Panc1 (cell line): ENCODE data around the gene LPAR6. TPM values are rescaled to one million over a fixed set of nuclear protein-coding genes. Genes with fewer than 3 reads are reported as not detected.

Experiments
- ATAC-seq: fragments of 200-7000 bp; cut with Tn5 transposase; 2 replicates; pipeline ENCODE4 v1.9.1; 2020; ENCODE audit warnings: mild to moderate bottlenecking, moderate library complexity
- BruUV-seq: library from RNA; stranded (reverse); fragments of 400-500 nt; replicated peaks from 2 replicates; lab custom pipeline; 2021; lab: Mats Ljungman, UMichigan
- CTCF ChIA-PET: fragments of 300-600 bp; sonication (Branson Sonifier 250); formaldehyde crosslinking; loops from one replicate; lab custom pipeline; 2022; ENCODE audit warnings: antibody characterized with exemption; lab: Charles Lee
- POLR2A ChIA-PET: fragments of 300-600 bp; sonication (Branson Sonifier 250); formaldehyde crosslinking; loops from one replicate; lab custom pipeline; 2022; ENCODE audit warnings: antibody characterized with exemption; lab: Charles Lee
- DNase-seq: peaks from one replicate; pipeline ENCODE4 v3.0.0-alpha.2; 2010; ENCODE audit warnings: low read depth, low spot score
- H3K27ac ChIP-seq: 2 replicates; pipeline ENCODE4 v1.5.1; 2011; ENCODE audit warnings: mild to moderate bottlenecking, low read length, inconsistent platforms
- H3K27me3 ChIP-seq: fragments of 200-500 bp; sonication (Bioruptor generic); 2 replicates; pipeline ENCODE4 v1.6.0; 2014; ENCODE audit warnings: low read length, inconsistent platforms; ENCODE audit not compliant: control insufficient read depth, insufficient read depth
- H3K36me3 ChIP-seq: fragments of 200-500 bp; sonication (Bioruptor generic); 2 replicates; pipeline ENCODE4 v1.5.1; 2014; ENCODE audit warnings: inconsistent platforms, mild to moderate bottlenecking, low read length, moderate library complexity; ENCODE audit not compliant: control insufficient read depth, insufficient read depth
- H3K4me1 ChIP-seq: 2 replicates; pipeline ENCODE4 v1.5.1; 2011; ENCODE audit warnings: inconsistent platforms, mild to moderate bottlenecking, low read length, moderate library complexity; ENCODE audit not compliant: control insufficient read depth, insufficient read depth
- H3K4me3 ChIP-seq, 2 experiments: 2 replicates each; pipeline ENCODE4 v1.5.1; 2011 to 2012; ENCODE audit warnings: low read depth in 2 of 2, low read length in 2 of 2, mild to moderate bottlenecking in 2 of 2, inconsistent platforms in 1 of 2, moderate library complexity in 1 of 2
- H3K9me3 ChIP-seq: fragments of 200-500 bp; sonication (Bioruptor generic); 2 replicates; pipeline ENCODE4 v1.5.1; 2014; ENCODE audit warnings: low read depth, mild to moderate bottlenecking, inconsistent platforms, low read length, moderate library complexity; ENCODE audit not compliant: control insufficient read depth, insufficient read depth
- CTCF ChIP-seq: fragments of 450-650 bp; IDR thresholded peaks from 2 replicates; pipeline ENCODE4 v1.5.1; 2017; ENCODE audit warnings: mild to moderate bottlenecking
- POLR2AphosphoS5 ChIP-seq: IDR thresholded peaks from 2 replicates; pipeline ENCODE4 v1.6.1; 2012; ENCODE audit warnings: mild to moderate bottlenecking, low read depth, low read length, moderate library complexity
- REST ChIP-seq, 2 experiments: IDR thresholded peaks; 2 replicates each; pipeline ENCODE4 v1.6.1; 2011 to 2012; ENCODE audit warnings: low read depth in 2 of 2, control low read depth in 1 of 2, low read length in 1 of 2, mild to moderate bottlenecking in 1 of 2, moderate library complexity in 1 of 2; ENCODE audit not compliant: insufficient read depth in 1 of 2
- SIN3A ChIP-seq: IDR thresholded peaks from 2 replicates; pipeline ENCODE4 v1.6.1; 2012; ENCODE audit warnings: low read depth, mild to moderate bottlenecking, low read length, moderate library complexity, borderline replicate concordance; ENCODE audit not compliant: insufficient read depth
- TCF7L2 ChIP-seq: IDR thresholded peaks from 2 replicates; pipeline ENCODE4 v1.6.1; 2011; ENCODE audit warnings: mild to moderate bottlenecking, low read depth, low read length, inconsistent platforms
- in situ Hi-C: cut with HindIII; loops from 2 replicates; pipeline ENCODE4 v1.10.0; 2016; ENCODE audit warnings: low sequenced_read_pairs, low pct_unique_long_range_greater_than_20kb
- intact Hi-C: fragments of 100-400 bp; cut with micrococcal nuclease; formaldehyde crosslinking; loops from one replicate; pipeline ENCODE4 v1.10.0; 2022; ENCODE audit not compliant: unreplicated experiment
- total RNA-seq: library from RNA; stranded (reverse); gene quantifications from one replicate; pipeline ENCODE4 v1.2.1, GENCODE V29; 2021; ENCODE audit not compliant: unreplicated experiment

The LPAR6 gene
- total RNA-seq, 1 experiment from 2014 or later: 3.9 TPM

- no peaks in the 10 kb centered on the region for H3K36me3 ChIP-seq
- intact Hi-C loops (no loop called here), in situ Hi-C loops (no loop called here)
- CTCF ChIA-PET: no interaction called here
- no peak for DNase-seq
- no TSS peak for BruUV-seq
- TF ChIP-seq REST (IDR thresholded peaks at IDR 0.05; ENCODE audit: insufficient read depth in 1 of 2, low read depth in 2 of 2, low read length in 1 of 2) (no peak), TCF7L2 (no peak), POLR2AphosphoS5 (no peak), SIN3A (no peak), CTCF (no peak)
- H3K4me3 ChIP-seq: no peak overlapping the region
- no peaks in the 10 kb centered on the region for H3K9me3 ChIP-seq
- POLR2A ChIA-PET: no interaction called here
- ATAC-seq: no peak
- H3K4me1 ChIP-seq: peaks cover 8% of the 10 kb centered on the region; the same call in 1 of the 2 replicates
- no peaks in the 10 kb centered on the region for H3K27me3 ChIP-seq
- no peak overlapping the region for H3K27ac ChIP-seq
Observed at GRCh38 chr13:48431431-48431830, 18.5 kb upstream of the LPAR6 start.

- Histone ChIP-seq H3K36me3 (no peaks in the 10 kb centered on the region), H3K27ac (no peak overlapping the region), H3K4me1 (peaks cover 8% of the 10 kb centered on the region; the same call in 1 of the 2 replicates), H3K9me3 (no peaks in the 10 kb centered on the region), H3K4me3 (no peak overlapping the region), H3K27me3 (no peaks in the 10 kb centered on the region)
- no TSS peak for BruUV-seq
- CTCF ChIA-PET: no interaction called here
- intact Hi-C loops (no loop called here), in situ Hi-C loops (no loop called here)
- DNase-seq (no peak), ATAC-seq (no peak)
- POLR2A ChIA-PET: no interaction called here
- TF ChIP-seq POLR2AphosphoS5: no peak
- no peak for TF ChIP-seq SIN3A
Observed at GRCh38 chr13:48429886-48430285, 17.0 kb upstream of the LPAR6 start.

- intact Hi-C loops: no loop called here
- H3K36me3 ChIP-seq: no peaks in the 10 kb centered on the region
- H3K9me3 ChIP-seq: no peaks in the 10 kb centered on the region
- CTCF ChIA-PET: no interaction called here
- no peak for TF ChIP-seq POLR2AphosphoS5
- TF ChIP-seq TCF7L2: no peak
- no peak for TF ChIP-seq CTCF
- TF ChIP-seq REST (IDR thresholded peaks at IDR 0.05; ENCODE audit: insufficient read depth in 1 of 2, low read depth in 2 of 2, low read length in 1 of 2): no peak
- no peak for TF ChIP-seq SIN3A
- H3K27ac ChIP-seq: no peak overlapping the region
- POLR2A ChIA-PET: no interaction called here
- no peak overlapping the region for H3K4me3 ChIP-seq
- no peak for DNase-seq
- H3K27me3 ChIP-seq: no peaks in the 10 kb centered on the region
- peaks cover 8% of the 10 kb centered on the region; the same call in 1 of the 2 replicates for H3K4me1 ChIP-seq
- in situ Hi-C loops: no loop called here
- ATAC-seq: no peak
- BruUV-seq: no TSS peak
Observed at GRCh38 chr13:48429036-48429435, 16.1 kb upstream of the LPAR6 start.
